HG03039 (cell line): ENCODE data around the gene GFOD2.

Source experiments
- ATAC-seq: cut with Tn5 transposase; IDR thresholded peaks from one replicate; pipeline ENCODE4 v1.9.1; 2021; ENCODE audit warnings: mild to moderate bottlenecking, moderate library complexity; ENCODE audit not compliant: unreplicated experiment

The GFOD2 gene

GRCh38 chr16:67660564-67661028 lies 58.5 kb downstream of the GFOD2 start, which contains the start of gene PARD6A:
TSS of gene PARD6A (plus strand) at chr16:67660960. CDS start at chr16:67661039, 79 bp downstream.
- ATAC-seq = peak; percentile 62

GRCh38 chr16:67659675-67660563 lies 59.2 kb downstream of the GFOD2 start, which contains the start of gene ACD:
TSS of gene ACD (minus strand) at chr16:67660260. CDS start at chr16:67660220, 40 bp downstream.
- peak; percentile 54 for ATAC-seq

- no peak for ATAC-seq
These were observed 60.1 kb downstream of the GFOD2 start for GRCh38 chr16:67658849-67659674.

GRCh38 chr16:67657751-67658518 lies 61.2 kb downstream of the GFOD2 start:
- ATAC-seq = no peak

GRCh38 chr16:67657017-67657608 lies 62.0 kb downstream of the GFOD2 start:
- ATAC-seq = no peak

- ATAC-seq = no peak
These were observed 62.6 kb downstream of the GFOD2 start for GRCh38 chr16:67656344-67657016.

GRCh38 chr16:67655363-67655762 lies 63.8 kb downstream of the GFOD2 start:
- no peak for ATAC-seq

GRCh38 chr16:67654403-67654911 lies 64.7 kb downstream of the GFOD2 start:
- no peak for ATAC-seq

GRCh38 chr16:67653789-67654402 lies 65.2 kb downstream of the GFOD2 start:
- no peak for ATAC-seq

GRCh38 chr16:67653128-67653788 lies 65.9 kb downstream of the GFOD2 start:
- ATAC-seq = no peak

- ATAC-seq = no peak
These were observed 66.5 kb downstream of the GFOD2 start for GRCh38 chr16:67652578-67653127.

- ATAC-seq = no peak
These were observed 67.3 kb downstream of the GFOD2 start for GRCh38 chr16:67651847-67652246.

- ATAC-seq = no peak
These were observed 68.1 kb downstream of the GFOD2 start for GRCh38 chr16:67651039-67651438.

- no peak for ATAC-seq
These were observed 69.1 kb downstream of the GFOD2 start for GRCh38 chr16:67650023-67650422.

GRCh38 chr16:67649494-67649931 lies 69.6 kb downstream of the GFOD2 start:
- ATAC-seq = no peak

- ATAC-seq = no peak
These were observed 70.2 kb downstream of the GFOD2 start for GRCh38 chr16:67648764-67649407.

GRCh38 chr16:67648088-67648763 lies 70.9 kb downstream of the GFOD2 start:
- no peak for ATAC-seq
